Fibroblast of lung (primary cell): ENCODE results near the gene UGT1A3. TPM values are rescaled to one million over a fixed set of nuclear protein-coding genes. Genes with fewer than 3 reads are reported as not detected.

Source experiments
- DNase-seq, 2 donors: peaks; one replicate each; pipeline versions ENCODE4 v3.0.0 to v3.0.0-alpha.2; 2010; ENCODE audit warnings: low read depth in 2 of 2
- H2AFZ ChIP-seq: 2 replicates; pipeline ENCODE4 v1.5.1; 2012; ENCODE audit warnings: low read length, control low read depth, inconsistent platforms
- H3K27ac ChIP-seq: 2 replicates; pipeline ENCODE4 v1.5.1; 2011; ENCODE audit warnings: low read length, control low read depth; ENCODE audit not compliant: insufficient read depth
- H3K27me3 ChIP-seq: 2 replicates; pipeline ENCODE4 v1.5.1; 2011; ENCODE audit warnings: mild to moderate bottlenecking, low read length; ENCODE audit not compliant: control insufficient read depth, insufficient read depth
- H3K36me3 ChIP-seq: 2 replicates; pipeline ENCODE4 v1.5.1; 2011; ENCODE audit warnings: low read length; ENCODE audit not compliant: control insufficient read depth, insufficient read depth
- H3K4me1 ChIP-seq: 2 replicates; pipeline ENCODE4 v1.5.1; 2011; ENCODE audit warnings: low read length; ENCODE audit not compliant: control insufficient read depth, insufficient read depth; ENCODE audit errors: extremely low read depth
- H3K4me2 ChIP-seq: 2 replicates; pipeline ENCODE4 v1.5.1; 2011; ENCODE audit warnings: low read length, control low read depth; ENCODE audit not compliant: insufficient read depth; ENCODE audit errors: extremely low read depth
- H3K4me3 ChIP-seq, 4 experiments: fragments of 200-600 bp in 1 of 4; sonication (generic) in 1 of 4; replicated peaks in 1 of 4; 2 replicates each; pipeline ENCODE4 v1.5.1; 2011 to 2016; ENCODE audit warnings: low read length in 4 of 4, low read depth in 3 of 4, mild to moderate bottlenecking in 3 of 4, control low read depth in 2 of 4, inconsistent platforms in 1 of 4, mixed read lengths in 1 of 4; ENCODE audit not compliant: insufficient read depth in 1 of 4; ENCODE audit errors: control extremely low read depth in 1 of 4
- H3K79me2 ChIP-seq: 2 replicates; pipeline ENCODE4 v1.5.1; 2012; ENCODE audit warnings: mild to moderate bottlenecking, low read length, inconsistent platforms; ENCODE audit not compliant: control insufficient read depth, insufficient read depth
- H3K9ac ChIP-seq: 2 replicates; pipeline ENCODE4 v1.5.1; 2011; ENCODE audit warnings: mild to moderate bottlenecking, low read length, control low read depth; ENCODE audit not compliant: insufficient read depth
- H3K9me3 ChIP-seq: 2 replicates; pipeline ENCODE4 v1.5.1; 2012; ENCODE audit warnings: low read depth, low read length; ENCODE audit not compliant: control insufficient read depth, insufficient read depth
- H4K20me1 ChIP-seq: 2 replicates; pipeline ENCODE4 v1.5.1; 2011; ENCODE audit warnings: low read length; ENCODE audit not compliant: control insufficient read depth, insufficient read depth; ENCODE audit errors: extremely low read depth
- EZH2 ChIP-seq: IDR thresholded peaks from 2 replicates; pipeline ENCODE4 v1.5.1; 2012; ENCODE audit warnings: low read length, control low read depth, mild to moderate bottlenecking; ENCODE audit errors: missing control alignments
- polyA plus RNA-seq, 2 donors: library from polyadenylated mRNA; depleted of rRNA in 1 of 2; stranded (reverse) in 1 of 2; unstranded in 1 of 2; fragments of >200 nt; gene quantifications; 2 replicates each; pipeline ENCODE4 v1.2.1, GENCODE V29; 2011 to 2012; ENCODE audit warnings: missing spikeins in 1 of 2
- total RNA-seq: library from RNA; depleted of rRNA; stranded (reverse); fragments of >200 nt; gene quantifications from 2 replicates; pipeline ENCODE4 v1.2.1, GENCODE V29; 2014
- TF ChIP-seq, protein P1 (sequence below), 2 donors: IDR thresholded peaks in 1 of 2; conservative IDR thresholded peaks in 1 of 2; 1 replicate in 1 of 2; 2 replicates in 1 of 2; pipeline ENCODE4 v1.5.1; 2011 to 2012; ENCODE audit warnings: low read length in 2 of 2, control low read depth in 1 of 2, inconsistent platforms in 1 of 2, low read depth in 1 of 2, mild to moderate bottlenecking in 1 of 2

UGT1A3 gene
- total and polyA plus RNA-seq, 2 donors (not counting 1 experiment from before 2014, with no cell fraction given) = not detected

DNA sequence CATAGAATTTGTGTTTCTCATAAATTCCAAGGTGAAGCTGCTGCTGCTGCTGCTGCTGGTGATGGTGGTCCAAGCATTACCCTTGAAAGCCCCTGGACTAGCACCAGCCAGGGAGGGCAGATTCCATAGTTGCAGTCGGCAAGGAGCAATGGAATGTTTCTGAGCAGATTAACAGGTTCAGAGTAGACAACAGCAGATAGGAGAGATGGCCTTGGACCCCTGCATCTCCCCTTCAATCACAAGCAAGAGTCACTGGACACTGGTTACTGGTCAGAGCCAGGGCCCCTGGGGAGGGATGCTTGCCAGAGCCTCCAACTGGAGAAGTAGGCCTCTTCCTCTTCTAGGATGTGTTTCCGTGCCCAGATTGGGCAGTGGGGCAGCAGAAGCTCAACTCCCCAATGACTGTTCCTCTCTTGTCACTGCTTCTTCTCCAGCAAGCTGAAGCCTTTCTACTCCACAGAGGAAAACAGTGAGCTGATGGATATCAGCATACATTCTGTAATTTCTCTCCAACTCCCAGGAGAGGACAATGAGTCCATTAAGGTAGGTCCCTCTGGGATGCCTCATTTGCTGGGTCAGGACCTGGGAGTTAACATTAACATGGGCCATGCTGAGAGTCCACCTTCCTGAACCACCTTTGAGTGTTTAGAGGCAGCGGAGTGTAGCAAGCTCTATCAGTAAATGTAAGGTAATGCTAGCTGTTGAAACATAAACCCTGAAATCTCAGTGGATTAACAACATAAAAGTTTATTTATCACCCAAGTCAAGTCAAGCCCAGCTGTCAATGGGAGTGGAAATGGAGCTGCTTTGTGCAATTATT, 84.6 kb downstream of the UGT1A3 start:
- Histone ChIP-seq H4K20me1 (no peaks in the 10 kb centered on the region), H3K9me3 (no peaks in the 10 kb centered on the region), H3K4me1 (no peaks in the 10 kb centered on the region), H3K79me2 (no peaks in the 10 kb centered on the region), H3K9ac (no peak overlapping the region), H3K4me3 (no peak overlapping the region), H3K27me3 (no peaks in the 10 kb centered on the region), H2AFZ (no peak overlapping the region), H3K27ac (no peak overlapping the region), H3K36me3 (no peaks in the 10 kb centered on the region), H3K4me2 (no peak overlapping the region)
- no peak for DNase-seq
- TF ChIP-seq EZH2 = no peak
- TF ChIP-seq, protein P1, sequence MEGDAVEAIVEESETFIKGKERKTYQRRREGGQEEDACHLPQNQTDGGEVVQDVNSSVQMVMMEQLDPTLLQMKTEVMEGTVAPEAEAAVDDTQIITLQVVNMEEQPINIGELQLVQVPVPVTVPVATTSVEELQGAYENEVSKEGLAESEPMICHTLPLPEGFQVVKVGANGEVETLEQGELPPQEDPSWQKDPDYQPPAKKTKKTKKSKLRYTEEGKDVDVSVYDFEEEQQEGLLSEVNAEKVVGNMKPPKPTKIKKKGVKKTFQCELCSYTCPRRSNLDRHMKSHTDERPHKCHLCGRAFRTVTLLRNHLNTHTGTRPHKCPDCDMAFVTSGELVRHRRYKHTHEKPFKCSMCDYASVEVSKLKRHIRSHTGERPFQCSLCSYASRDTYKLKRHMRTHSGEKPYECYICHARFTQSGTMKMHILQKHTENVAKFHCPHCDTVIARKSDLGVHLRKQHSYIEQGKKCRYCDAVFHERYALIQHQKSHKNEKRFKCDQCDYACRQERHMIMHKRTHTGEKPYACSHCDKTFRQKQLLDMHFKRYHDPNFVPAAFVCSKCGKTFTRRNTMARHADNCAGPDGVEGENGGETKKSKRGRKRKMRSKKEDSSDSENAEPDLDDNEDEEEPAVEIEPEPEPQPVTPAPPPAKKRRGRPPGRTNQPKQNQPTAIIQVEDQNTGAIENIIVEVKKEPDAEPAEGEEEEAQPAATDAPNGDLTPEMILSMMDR (conservative IDR thresholded peaks at IDR 0.05 in 1 of 2, IDR thresholded peaks at IDR 0.05 in 1 of 2; ENCODE audit: low read depth in 1 of 2, low read length in 2 of 2) = no peak

DNA sequence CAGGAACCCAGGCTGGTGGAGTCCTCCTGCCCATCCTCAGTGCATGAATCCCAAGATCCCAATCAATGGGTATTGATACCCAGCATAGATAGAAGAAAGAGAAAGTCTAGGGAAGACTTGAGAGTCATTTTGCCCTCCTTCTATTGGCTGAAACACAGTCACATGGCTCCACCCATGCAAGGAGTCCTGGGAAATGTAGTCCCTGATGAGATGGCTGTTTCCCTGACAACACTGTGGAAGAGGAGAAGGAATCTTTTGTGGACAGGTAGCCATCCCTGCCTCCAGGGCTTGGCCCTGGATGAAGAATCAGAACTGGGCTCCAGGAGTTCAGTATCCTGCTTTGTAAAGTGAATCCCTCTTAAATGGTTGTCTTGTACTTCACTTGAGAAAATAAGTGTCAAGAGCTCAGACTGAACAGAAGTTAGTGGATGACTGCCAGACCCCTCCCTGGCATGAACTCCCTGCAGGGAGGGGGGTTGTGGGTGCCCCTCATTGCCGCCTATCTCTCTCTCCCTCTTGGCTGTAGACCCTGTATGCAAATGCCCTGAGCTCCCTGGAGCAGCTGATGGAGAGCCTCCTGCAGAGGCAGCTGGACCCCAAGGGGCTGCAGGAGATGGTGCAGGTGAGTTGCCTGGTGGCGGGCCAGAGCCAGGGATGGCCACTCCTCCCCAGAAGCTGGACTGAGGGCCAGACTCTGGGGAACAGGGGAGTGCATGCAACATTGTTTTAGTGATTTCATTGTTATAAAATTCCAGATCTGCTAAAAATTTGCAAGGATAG, 85.4 kb downstream of the UGT1A3 start:
- Histone ChIP-seq H3K27me3 (no peaks in the 10 kb centered on the region), H3K4me1 (no peaks in the 10 kb centered on the region), H3K27ac (no peak overlapping the region), H3K9ac (no peak overlapping the region), H3K9me3 (no peaks in the 10 kb centered on the region), H3K36me3 (no peaks in the 10 kb centered on the region), H3K79me2 (no peaks in the 10 kb centered on the region), H3K4me2 (no peak overlapping the region), H3K4me3 (no peak overlapping the region), H2AFZ (no peak overlapping the region), H4K20me1 (no peaks in the 10 kb centered on the region)
- TF ChIP-seq, protein P1 (conservative IDR thresholded peaks at IDR 0.05 in 1 of 2, IDR thresholded peaks at IDR 0.05 in 1 of 2; ENCODE audit: low read depth in 1 of 2, low read length in 2 of 2) = no peak
- no peak for TF ChIP-seq EZH2
- DNase-seq = no peak

DNA sequence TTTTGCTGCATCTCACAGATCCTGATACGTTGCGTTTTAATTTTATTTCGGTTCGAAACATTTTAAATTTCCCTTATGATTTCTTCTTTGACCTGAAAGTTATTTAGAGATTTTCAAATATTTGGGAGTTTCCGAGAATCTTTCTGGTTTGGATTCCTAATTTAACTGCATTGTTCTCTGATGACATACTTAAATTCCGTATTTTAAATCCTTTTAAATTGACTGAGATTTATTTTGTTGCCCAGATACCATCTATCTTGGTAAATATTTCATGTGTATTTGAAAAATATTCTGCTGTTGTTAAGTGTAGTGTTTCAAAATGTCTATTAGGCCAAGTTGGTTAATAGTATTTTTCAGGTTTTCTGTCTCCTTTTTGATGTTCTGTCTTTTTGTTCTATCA, 87.0 kb downstream of the UGT1A3 start:
- Histone ChIP-seq H3K27me3 (no peaks in the 10 kb centered on the region), H3K27ac (no peak overlapping the region), H3K9me3 (no peaks in the 10 kb centered on the region), H3K79me2 (no peaks in the 10 kb centered on the region), H3K9ac (no peak overlapping the region), H4K20me1 (no peaks in the 10 kb centered on the region), H3K4me3 (no peak overlapping the region), H2AFZ (no peak overlapping the region), H3K4me1 (no peaks in the 10 kb centered on the region), H3K36me3 (no peaks in the 10 kb centered on the region), H3K4me2 (no peak overlapping the region)
- peak in 1 of 2 donors; percentile 38 for DNase-seq
- TF ChIP-seq EZH2 = no peak
